ENCODE measurements around the gene SWSAP1. TPM values are rescaled to one million over a fixed set of nuclear protein-coding genes. Genes with fewer than 3 reads are reported as not detected.
"Not testable (repeated sequence)": the region's sequence is repeated elsewhere in the genome, so short reads cannot be mapped to it uniquely, and the experiment has no call there.

The SWSAP1 gene
- total and polyA plus RNA-seq, 5 experiments from 2014 or later: 4.3 to 5.8 (median 5.6) TPM

DNA sequence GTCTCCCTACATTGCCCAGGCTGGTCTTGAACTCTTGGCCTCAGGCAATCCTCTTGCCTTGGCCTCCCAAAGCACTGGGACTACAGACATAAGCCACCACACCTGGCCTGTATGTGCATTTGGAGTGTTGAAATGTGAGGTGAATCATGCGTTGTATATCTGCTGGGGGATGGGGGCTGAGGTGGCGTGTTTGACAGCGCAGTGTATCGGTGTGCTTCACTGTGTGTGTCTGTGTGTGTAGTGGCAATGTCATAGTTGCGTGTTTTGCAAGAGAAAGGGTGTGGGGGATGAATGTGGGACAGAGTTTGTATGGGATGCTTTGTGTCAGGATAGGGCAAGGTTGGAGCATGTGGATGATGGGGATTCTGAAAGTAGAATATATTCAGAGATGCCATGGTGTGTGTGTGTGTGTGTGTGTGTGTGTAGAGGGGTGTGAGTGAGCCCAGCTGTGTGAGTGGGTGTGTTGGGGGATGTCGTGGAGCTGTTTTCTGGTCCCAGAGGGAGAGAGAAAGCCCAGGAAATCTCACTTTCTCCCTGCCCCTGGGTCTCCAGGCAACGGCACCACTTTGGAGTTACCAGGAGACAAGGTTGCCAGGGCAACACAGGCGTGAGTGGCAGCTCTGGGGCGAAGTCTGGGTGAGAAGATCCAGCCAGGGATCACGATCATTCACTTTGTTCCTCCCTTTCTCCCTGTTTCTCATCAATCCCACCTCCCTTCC, 1.1 kb upstream of the SWSAP1 start:
- Mint-ChIP-seq H3K36me3 (peaks cover 4 to 27% (median 17%) of the 10 kb centered on the region in 3 donors), H3K27ac (peak overlapping the region in 4 of 10 donors; percentile 0 to 39 (median 18)), H3K4me3 (peak overlapping the region in 7 of 10 donors; percentile 30 to 71 (median 55)), H3K4me1 (peaks cover 20 to 25% (median 22%) of the 10 kb centered on the region in 4 donors), H3K27me3 (no peaks in the 10 kb centered on the region), H3K9me3 (no peaks in the 10 kb centered on the region)
- POLR2A ChIA-PET: interaction anchor here (1.5 to 3.6 kb wide), 5 partner anchors 10 to 186 kb away, joined by 8 to 40 read pairs (median 15); partner anchors contain the start of genes CCDC159, ELOF1, EPOR and ODAD3
- ATAC-seq: no peak
- DNase-seq: no peak

DNA sequence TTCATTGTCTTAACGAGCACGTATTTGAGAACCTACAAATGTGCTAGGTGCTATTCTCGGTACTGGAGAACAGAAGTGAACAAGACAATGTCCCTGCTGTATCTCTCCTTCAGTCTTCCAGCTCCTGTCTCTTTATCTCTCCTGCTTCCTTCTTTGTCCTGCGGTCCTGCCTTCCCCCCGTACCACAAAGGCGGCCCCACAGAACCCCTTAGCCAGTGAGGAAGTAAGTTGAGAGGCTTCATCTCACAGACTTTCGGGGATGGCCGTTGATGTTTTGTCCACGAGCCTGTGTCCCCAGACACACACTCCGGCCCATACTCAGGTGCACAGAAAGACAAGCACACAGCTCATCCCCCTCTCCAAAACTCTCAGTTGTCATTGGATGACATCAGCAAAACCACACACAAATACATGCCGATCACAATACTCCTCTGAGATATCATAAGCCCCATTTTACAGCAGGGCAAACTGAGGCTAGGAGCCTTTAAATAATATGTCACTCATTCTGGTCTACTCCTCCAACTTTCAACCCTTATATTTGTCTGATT, 507 bp upstream of the SWSAP1 start:
- Mint-ChIP-seq H3K27ac (no peak overlapping the region), H3K27me3 (no peaks in the 10 kb centered on the region), H3K4me1 (peaks cover 20 to 30% (median 23%) of the 10 kb centered on the region in 4 donors), H3K9me3 (no peaks in the 10 kb centered on the region), H3K4me3 (no peak overlapping the region), H3K36me3 (peaks cover 4 to 21% (median 17%) of the 10 kb centered on the region in 3 donors)
- DNase-seq (no peak), ATAC-seq (no peak)
- POLR2A ChIA-PET: interaction anchor here (0.8 to 3.6 kb wide), 17 partner anchors 9 to 288 kb away, joined by 3 to 40 read pairs (median 7); partner anchors contain the start of genes CCDC159, ECSIT, ELOF1 and EPOR

DNA sequence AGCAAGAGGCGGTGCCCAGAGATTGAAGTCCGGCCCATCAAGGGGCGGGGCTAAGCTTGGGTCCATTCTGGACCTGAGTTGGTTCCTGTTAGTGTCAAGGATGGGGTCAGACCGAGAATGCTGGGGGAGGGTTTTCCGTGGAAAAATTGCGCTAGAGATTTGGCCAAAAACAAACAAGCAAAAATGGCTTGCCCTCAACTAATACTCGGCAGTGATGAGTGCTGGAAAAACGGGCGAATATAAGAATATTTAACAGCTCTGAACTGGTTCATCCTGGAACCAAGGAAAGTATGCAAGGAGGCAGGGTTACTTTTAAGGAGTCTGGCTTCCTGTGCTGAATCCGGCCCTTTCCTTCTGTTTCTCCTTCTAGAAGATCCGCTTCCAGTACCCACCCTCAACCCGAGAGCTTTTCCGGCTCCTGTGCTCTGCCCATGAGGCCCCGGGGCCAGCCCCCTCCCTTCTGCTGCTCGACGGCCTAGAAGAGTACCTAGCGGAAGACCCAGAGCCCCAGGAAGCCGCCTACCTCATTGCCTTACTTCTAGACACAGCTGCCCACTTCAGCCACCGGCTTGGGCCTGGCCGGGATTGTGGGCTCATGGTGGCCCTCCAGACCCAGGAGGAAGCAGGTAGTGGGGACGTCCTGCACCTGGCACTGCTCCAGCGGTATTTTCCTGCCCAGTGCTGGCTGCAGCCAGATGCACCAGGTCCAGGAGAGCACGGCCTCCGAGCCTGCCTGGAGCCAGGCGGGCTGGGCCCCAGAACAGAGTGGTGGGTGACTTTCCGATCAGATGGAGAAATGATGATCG, 880 bp downstream of the SWSAP1 start:
- POLR2A ChIA-PET: interaction anchor here (0.5 to 3.6 kb wide), 29 partner anchors 8 to 1780 kb away, joined by 3 to 40 read pairs (median 4); partner anchors contain the start of genes CCDC159, ECSIT, ELOF1 and EPOR
- Mint-ChIP-seq H3K4me3 (no peak overlapping the region), H3K4me1 (peaks cover 25 to 36% (median 29%) of the 10 kb centered on the region in 4 donors)

DNA sequence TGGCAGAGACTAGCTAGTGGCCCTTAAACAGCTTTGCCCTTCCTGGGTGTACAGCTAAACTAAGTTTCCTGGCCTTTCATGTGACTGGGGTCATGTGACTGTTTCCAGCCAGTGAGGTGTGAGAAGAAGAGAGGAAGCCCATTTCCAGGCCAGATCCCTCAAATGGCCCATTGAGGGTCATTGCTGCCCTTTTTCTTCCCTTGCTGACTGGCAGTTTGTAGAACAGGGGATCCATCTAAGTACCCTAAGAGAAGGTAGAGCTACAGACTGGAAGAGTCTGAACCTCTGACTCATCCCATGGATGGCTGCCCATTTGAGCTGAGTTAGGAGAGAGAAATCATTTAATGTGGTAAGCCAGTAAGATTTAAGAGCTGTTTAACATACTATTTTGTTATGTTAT, 2.8 kb downstream of the SWSAP1 start:
- H3K4me3 Mint-ChIP-seq: peak overlapping the region in 8 of 10 donors; percentile 35 to 68 (median 50)
- peak overlapping the region in 8 of 10 donors; percentile 21 to 87 (median 66) for H3K27ac Mint-ChIP-seq
- POLR2A ChIA-PET: interaction anchor here (1.1 to 3.6 kb wide), 3 partner anchors 10 to 43 kb away, joined by 4 to 40 read pairs (median 5); partner anchors contain the start of genes CCDC159 and TMEM205
- H3K36me3 Mint-ChIP-seq: peaks cover 3 to 4% (median 4%) of the 10 kb centered on the region in 3 donors
- H3K9me3 Mint-ChIP-seq: no peaks in the 10 kb centered on the region
- H3K4me1 Mint-ChIP-seq: peaks cover 27 to 49% (median 46%) of the 10 kb centered on the region in 4 donors
- no peak for ATAC-seq
- peaks cover 2 to 12% (median 4%) of the 10 kb centered on the region in 5 donors for H3K27me3 Mint-ChIP-seq
- no peak for DNase-seq

More for the DNA sequence above, 880 bp downstream of the SWSAP1 start:
- Mint-ChIP-seq H3K27ac (no peak overlapping the region), H3K9me3 (no peaks in the 10 kb centered on the region), H3K27me3 (no peaks in the 10 kb centered on the region), H3K36me3 (peaks cover 4 to 12% (median 10%) of the 10 kb centered on the region in 3 donors)
- DNase-seq (peak; percentile 58 to 91 (median 76)), ATAC-seq (peak; percentile 52 to 62)

DNA sequence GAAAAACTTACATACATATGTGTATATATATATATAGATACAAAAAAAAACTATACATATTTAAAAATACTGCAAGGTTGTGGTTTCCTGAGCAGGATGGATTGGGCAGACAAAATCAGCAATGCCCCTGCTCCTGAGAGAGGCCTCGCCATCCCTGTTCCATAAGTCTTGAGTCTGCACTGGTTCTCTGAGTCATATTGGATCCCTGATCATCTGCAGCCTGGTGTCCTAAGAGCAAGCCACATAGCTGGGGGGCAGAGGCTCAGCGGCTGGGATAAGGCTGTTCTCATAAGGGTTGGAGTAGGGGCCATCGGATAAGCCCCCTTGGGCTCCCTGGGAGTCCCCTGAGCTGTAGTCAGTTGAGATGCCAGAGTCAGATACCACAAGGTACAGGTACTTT, 3.3 kb downstream of the SWSAP1 start:
- POLR2A ChIA-PET: interaction anchor here (1.4 kb wide), 1 partner anchor 9 kb away, joined by 5 read pairs; no protein-coding TSS in a partner anchor
- Mint-ChIP-seq H3K4me3 (peak overlapping the region in 4 of 10 donors; percentile 18 to 38 (median 26)), H3K9me3 (no peaks in the 10 kb centered on the region), H3K36me3 (peaks cover 3 to 4% (median 4%) of the 10 kb centered on the region in 3 donors), H3K27ac (peak overlapping the region in 2 of 10 donors; percentile 16 to 86), H3K4me1 (peaks cover 28 to 51% (median 49%) of the 10 kb centered on the region in 4 donors), H3K27me3 (peaks cover 2 to 14% (median 6%) of the 10 kb centered on the region in 5 donors)
- DNase-seq (no peak), ATAC-seq (no peak)

DNA sequence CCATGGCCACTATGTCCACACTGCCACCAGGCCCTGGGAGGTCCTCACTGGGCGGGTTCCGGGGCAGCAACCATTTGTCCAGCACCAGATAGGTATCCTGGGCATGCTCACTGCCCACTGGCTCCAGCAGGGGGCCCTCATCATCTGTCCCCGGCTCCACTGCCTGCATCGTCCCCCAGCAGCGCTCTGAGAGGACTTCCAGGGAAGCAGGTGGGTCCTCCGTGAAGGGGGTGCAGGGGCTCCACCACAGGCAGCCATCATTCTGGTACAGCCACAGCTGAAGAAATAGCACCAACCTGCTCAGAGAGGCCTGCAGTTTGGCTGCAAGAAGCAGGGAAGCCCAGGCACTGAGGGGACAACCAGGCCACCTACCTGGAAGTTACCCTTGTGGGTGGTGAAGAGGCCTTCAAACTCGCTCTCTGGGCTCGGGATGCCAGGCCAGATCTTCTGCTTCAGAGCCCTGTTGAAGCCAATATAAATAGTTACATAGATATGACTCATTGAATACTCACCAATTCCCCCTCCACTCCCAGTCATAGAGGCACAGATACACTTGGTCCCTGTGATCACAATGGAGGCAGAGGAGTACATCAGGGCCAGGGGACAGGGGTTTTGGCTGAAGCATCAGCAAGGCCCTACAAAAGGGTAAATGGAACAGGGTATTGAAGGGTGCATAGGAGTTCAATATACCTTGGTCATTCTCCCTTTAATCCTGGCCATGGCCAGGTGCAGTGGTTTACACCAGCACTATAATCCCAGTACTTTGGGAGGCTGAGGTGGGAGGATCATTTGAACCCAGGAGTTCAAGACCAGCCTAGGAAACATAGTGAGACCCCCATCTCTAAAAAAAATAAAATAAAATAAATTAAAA, 4.1 kb downstream of the SWSAP1 start:
- H3K9me3 Mint-ChIP-seq: no peaks in the 10 kb centered on the region
- H3K4me1 Mint-ChIP-seq: peaks cover 26 to 56% (median 52%) of the 10 kb centered on the region in 4 donors
- H3K36me3 Mint-ChIP-seq: peaks cover 3 to 4% (median 4%) of the 10 kb centered on the region in 3 donors
- DNase-seq: no peak
- H3K27ac Mint-ChIP-seq: peak overlapping the region in 3 of 10 donors; percentile 44 to 79 (median 53)
- POLR2A ChIA-PET: interaction anchor here (0.7 kb wide), 1 partner anchor 449 kb away, joined by 3 read pairs; no protein-coding TSS in a partner anchor
- H3K4me3 Mint-ChIP-seq: peak overlapping the region in 4 of 10 donors; percentile 10 to 60 (median 38)
- H3K27me3 Mint-ChIP-seq: peaks cover 2 to 21% (median 10%) of the 10 kb centered on the region in 5 donors
- ATAC-seq: no peak

DNA sequence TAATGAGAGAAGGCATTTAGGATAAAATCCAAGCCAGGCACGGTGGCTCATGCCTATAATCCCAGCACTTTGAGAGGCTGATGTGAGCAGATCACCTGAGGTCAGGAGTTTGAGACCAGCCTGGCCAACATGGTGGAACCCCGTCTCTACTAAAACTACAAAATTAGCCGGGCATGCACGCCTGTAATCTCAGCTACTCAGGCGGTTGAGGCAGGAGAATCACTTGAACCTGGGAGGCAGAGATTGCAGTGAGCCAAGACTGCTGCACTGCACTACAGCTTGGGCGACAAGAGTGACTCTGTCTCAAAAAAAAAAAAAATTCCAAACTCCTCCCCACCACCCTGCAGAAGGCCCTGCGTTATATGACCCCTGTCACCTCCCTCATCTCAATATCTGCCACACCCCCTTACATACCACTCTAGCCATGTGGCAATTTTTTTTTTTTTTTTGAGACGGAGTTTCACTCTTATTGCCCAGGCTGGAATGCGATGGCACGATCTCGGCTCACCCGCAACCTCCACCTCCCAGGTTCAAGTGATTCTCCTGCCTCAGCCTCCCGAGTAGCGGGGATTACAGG, 4.9 kb downstream of the SWSAP1 start:
- not testable (repeated sequence) for H3K9me3 Mint-ChIP-seq, ATAC-seq, DNase-seq, H3K36me3 Mint-ChIP-seq
- Mint-ChIP-seq H3K27ac (peak overlapping the region in 1 of 10 donors; percentile 63), H3K27me3 (peaks cover 2 to 21% (median 10%) of the 10 kb centered on the region in 5 donors), H3K4me1 (peaks cover 26 to 56% (median 54%) of the 10 kb centered on the region in 4 donors), H3K4me3 (peak overlapping the region in 2 of 10 donors; percentile 10 to 84)
- POLR2A ChIA-PET: interaction anchor here (0.7 kb wide), 2 partner anchors 55 to 450 kb away, joined by 3 read pairs; no protein-coding TSS in a partner anchor

DNA sequence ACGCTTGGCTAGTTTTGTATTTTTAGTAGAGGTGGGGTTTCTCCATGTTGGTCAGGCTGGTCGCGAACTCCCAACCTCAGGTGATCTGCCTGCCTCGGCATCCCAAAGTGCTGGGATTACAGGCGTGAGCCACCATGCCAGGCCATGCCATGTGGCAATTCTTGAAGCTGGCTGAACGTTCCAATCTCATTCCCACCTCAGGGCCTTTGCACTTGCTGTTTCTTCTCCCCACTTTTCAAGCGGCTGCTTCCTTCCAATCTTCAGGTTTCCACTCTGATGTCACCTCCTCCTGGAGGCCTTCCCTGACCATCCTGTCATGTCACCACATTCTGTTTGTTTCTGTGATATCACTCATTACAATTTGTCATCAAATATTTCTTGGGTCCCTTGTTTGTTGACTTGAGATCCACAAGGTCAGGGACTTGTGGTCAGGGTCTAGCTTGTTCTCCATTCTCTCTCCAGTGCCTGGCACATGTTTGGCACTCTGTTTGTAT, 5.4 kb downstream of the SWSAP1 start:
- peaks cover 3 to 4% (median 4%) of the 10 kb centered on the region in 3 donors for H3K36me3 Mint-ChIP-seq
- peaks cover 3 to 21% (median 10%) of the 10 kb centered on the region in 5 donors for H3K27me3 Mint-ChIP-seq
- ATAC-seq (no peak), DNase-seq (no peak)
- no peaks in the 10 kb centered on the region for H3K9me3 Mint-ChIP-seq
- peak overlapping the region; percentile 89 to 99 (median 96) for H3K27ac Mint-ChIP-seq
- peak overlapping the region in 9 of 10 donors; percentile 84 to 99 (median 93) for H3K4me3 Mint-ChIP-seq
- POLR2A ChIA-PET: interaction anchor here (0.7 to 1.9 kb wide), 3 partner anchors 22 to 179 kb away, joined by 3 to 8 read pairs (median 4); partner anchors contain the start of gene ELOF1
- H3K4me1 Mint-ChIP-seq: peaks cover 26 to 56% (median 55%) of the 10 kb centered on the region in 4 donors

DNA sequence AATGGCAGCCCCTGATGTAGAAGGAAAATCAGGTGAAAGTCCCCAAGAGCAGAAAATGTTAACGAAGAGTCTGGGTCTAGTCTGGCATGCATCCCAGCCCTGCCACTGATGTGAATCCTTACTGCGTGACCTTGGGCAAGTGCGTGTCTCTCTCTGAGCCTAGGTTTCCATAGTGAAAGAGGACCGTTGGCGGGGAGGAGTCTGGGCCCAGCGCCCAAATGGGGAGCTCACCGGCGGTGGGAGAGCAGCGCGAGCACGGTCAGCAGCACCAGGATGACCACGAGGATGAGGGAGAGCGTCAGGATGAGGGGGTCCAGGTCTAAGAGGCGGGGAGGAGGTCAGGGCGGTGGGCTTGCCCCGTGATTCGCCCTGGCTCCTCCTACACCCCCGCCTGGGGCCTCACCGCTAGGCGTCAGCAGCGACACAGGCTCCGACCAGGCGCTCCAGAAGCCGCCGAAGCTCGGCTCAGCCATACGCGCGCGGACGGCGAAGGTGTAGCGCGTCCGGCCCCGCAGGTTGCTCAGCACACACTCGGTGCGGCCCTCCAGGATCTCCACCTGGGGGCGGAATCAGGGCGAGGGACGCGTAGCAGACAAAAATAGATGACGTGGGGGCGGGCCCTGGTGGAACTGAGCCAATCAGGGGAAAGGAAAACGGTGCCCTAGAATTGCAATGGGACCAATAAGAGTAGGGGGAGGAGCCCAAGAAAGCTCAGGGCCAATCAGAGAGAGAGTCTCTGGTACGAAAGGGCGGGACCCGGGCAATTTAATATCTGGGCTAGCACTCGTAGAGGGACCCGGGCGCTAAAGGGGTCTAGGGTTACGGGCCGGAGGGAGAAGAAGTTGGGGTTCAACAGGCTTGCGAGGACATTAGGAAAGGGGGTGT, 6.4 kb downstream of the SWSAP1 start:
- H3K36me3 Mint-ChIP-seq: peaks cover 3 to 4% (median 4%) of the 10 kb centered on the region in 3 donors
- no peaks in the 10 kb centered on the region for H3K9me3 Mint-ChIP-seq
- peaks cover 21 to 55% (median 51%) of the 10 kb centered on the region in 4 donors for H3K4me1 Mint-ChIP-seq
- ATAC-seq (peak; percentile 87 to 89), DNase-seq (peak; percentile 90 to 99 (median 98))
- POLR2A ChIA-PET: interaction anchor here (0.5 to 2.2 kb wide), 11 partner anchors 21 to 1060 kb away, joined by 3 to 18 read pairs (median 4); partner anchors contain the start of genes CCDC159, ECSIT, ELOF1 and ODAD3
- H3K27me3 Mint-ChIP-seq: peaks cover 3 to 23% (median 10%) of the 10 kb centered on the region in 5 donors
- H3K27ac Mint-ChIP-seq: peak overlapping the region; percentile 89 to 99 (median 96)
- H3K4me3 Mint-ChIP-seq: peak overlapping the region; percentile 84 to 99 (median 94)

All from naive thymus-derived CD8-positive, alpha-beta T cell (primary cell).